Endothelial cell of hepatic sinusoid (primary cell): Measurements from ENCODE around the gene RNF183.
"Not testable (repeated sequence)": the region's sequence is repeated elsewhere in the genome, so short reads cannot be mapped to it uniquely, and the experiment has no call there.

Experiments used
- in situ Hi-C: cut with HindIII; loops from 2 replicates; pipeline ENCODE4 v1.10.0; 2017; ENCODE audit warnings: low sequenced_read_pairs

The RNF183 gene

DNA sequence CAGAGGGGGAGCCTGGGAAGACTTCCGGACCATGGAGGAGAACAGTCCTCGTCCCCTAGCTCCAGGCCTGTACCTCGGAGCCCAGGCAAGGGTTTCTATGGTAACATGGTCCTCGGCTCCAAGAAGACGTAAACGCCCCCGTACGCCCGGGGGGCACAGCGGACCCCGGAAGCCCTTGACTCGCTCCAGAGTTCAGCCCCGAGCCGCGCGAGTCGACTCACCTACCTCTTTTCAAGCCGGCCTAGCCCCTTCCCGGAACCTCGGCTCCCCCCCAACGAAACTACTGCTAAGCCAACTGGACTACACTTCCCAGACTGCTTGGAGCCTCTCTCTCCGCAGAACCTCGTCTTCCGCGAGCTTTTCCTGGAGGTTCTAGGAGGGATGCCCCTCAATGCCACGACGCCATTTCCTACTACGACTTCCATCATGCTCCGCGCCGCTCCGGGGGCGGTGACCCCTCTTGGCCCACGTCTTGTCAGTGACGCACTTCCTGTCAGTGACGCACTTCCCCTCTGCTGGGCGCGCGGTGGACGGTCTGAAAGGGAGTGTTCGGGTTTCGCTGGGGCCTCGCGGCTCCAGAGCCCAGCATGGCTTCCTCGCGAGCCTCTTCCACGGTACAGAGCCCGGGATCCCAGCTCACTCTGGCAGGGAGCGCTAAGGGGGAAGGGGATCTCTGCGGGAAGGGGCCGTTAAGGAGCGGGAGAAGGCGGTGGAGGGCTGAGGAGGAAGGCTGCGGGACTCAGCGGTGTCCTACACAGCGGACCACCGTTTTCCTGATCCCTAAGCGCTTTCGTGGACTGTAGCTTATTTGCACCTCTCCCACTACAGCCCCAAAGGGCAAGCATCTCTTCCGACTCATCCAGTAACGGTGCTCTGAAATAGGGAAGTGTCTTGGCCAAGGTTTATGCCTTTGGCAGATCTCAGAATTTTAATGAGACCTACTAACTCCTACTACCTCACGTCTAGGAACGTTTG, 27.7 kb downstream of the RNF183 start, which contains the start of the genes CDC26 and PRPF4:
Gene CDC26, minus strand, starts transcription at position 416 of the 975 bp plus-strand sequence. CDS start 3,065 bp downstream, outside the sequence.
Gene PRPF4, plus strand, starts transcription at position 502 of the 975 bp plus-strand sequence. Its CDS starts 86 bp downstream, at position 588.
- in situ Hi-C loops: no loop called here

DNA sequence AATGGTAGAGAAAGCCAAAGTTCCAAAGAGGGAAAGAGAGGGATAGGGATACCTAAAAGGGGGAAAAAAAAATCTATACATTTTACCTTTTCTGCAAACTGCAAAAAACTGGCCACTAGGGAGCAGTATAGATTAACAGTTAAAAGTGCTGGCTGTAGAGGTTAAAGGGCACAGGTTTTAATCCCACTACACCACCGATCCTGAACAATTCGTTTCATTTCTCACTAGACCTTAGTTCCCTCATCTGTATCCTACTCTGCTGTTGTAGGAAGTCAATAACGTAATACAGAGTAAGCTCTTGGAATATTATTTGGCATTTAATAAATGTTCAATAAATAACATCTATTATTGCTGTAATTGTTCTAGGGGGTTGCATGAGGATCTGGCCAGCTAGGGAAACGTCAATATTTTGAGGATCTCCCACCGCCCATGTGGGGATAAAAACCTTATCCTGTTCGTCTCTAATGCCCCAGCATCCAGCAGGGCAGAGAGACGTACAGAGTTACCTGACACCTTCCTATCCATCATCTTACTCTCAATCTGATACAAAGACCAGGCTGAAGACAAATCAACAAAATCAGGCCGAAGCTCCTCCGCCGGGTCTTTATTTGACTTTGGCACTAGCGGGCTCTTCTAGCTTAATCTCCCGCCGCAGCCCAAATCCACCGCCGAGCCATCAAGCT, 28.6 kb downstream of the RNF183 start:
- in situ Hi-C loops: no loop called here

DNA sequence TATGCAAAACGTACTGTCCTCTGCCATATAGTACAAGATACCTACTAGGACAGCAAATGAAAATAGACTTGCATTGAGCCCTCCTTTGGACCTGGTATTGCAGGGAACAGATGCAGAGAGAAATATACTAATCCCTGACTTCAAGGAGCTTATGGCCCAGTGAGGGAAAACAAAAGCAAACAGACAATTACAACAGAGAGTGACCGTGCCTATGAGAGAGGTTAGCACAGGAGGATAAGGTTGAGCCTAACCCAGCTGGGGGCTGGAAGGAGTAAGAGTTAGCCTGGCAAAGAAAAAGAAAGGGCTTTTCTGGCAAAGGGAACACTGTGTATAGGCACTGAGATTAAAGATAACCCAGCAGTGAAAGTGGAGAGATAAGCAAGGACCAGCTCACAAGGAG, 33.3 kb downstream of the RNF183 start:
- in situ Hi-C loops: no loop called here

DNA sequence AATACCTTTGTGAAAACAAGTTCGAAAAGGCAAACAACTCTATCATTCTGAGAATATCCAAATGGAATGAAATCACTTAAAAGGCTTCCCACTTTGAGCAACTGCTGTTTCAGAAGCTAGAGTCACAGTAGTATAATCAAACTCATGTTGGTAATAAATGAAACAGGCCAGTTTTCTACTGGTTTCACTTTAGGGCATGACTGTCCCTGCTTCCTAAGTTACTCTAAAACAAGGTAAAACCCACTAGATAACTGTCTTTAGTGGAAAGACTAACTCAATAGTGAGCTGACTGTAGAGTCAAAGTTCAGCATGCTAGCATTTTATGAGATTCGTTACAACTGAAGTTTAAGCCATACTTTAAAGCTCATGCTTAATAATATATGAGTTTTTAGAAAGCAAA, 33.8 kb downstream of the RNF183 start:
- in situ Hi-C loops: no loop called here

DNA sequence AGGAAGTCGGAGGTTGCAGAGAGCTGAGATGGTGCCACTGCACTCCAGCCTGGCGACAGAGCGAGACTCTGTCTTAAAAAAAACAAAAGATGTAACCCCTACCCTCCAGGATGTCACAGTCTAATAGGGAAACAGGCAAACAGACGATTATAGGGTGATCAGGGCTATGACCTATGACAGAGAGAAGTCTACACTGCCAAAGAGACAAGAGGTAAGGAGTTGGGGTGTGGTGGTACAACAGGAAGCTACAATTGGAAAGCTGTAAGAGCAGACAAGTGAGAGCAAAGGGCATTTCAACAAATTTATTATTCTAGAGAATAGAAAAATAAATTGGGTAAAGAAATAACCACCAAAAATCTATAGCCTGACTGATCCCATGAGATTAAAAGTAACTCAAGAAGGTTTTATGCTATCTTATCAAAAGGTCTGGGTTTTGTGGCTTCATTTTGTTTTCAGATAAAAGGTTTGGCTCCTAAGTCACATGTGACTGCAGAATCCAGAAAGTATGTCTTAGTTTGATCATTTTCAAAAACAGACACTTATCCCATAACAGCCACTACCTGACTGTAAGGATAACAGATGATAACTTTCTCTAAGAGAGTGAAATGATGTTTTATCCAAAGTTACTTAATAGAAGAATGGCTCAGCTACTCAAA, 35.1 kb downstream of the RNF183 start:
- in situ Hi-C loops: no loop called here

DNA sequence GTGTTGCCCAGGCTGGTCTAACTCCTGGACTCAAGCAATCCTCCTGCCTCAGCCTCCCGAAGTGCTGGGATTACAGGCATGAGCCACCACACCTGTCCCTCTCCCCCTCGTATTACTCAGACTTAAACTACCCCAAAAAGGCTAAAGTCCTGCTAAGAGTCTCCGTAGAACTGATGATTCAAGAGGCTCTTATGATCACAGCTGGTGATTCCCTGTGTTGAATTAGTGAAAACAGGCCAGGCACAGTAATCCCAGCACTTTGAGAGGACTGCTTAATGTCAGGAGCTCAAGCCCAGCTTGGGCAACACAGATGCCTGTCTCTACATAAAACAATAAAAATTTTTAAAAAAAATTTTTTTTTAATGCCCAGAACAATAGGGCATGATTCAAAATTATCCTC, 37.0 kb downstream of the RNF183 start:
- in situ Hi-C loops: no loop called here

DNA sequence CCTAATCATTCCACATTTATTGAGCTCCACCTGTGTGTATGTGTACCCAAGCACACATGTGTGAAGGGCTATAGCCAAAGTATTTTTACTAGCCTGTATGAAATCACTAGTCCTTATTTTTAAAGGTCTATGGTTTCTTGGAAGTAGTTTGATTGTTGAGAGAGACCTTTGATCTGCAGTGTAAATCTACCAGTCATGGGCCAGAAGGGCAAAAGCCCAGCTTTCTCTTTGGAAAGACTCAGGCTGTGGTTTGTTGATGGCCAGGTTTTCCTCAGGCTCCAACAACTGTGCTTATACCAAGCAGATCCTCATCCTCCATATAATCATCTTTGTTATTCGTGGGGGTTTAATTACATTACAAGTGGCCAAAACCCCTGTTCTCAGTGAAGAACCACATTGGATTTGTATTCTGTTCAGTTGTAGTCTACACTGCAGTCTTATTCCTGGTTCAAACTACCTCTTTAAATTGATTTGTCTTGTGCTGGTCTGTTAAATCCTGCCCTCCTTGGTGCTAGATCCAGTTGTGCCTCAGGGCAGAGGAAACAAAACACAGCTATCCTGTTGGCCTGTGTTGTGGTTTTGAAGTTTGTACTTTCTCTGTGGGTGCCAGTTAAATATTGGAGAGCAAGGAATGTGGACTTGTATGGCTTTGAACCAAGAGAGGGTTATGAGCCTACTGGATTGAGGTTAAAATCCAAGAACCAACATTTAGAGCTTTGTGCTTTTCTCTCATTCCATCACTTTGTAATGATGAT, 41.1 kb downstream of the RNF183 start:
- in situ Hi-C loops: no loop called here

DNA sequence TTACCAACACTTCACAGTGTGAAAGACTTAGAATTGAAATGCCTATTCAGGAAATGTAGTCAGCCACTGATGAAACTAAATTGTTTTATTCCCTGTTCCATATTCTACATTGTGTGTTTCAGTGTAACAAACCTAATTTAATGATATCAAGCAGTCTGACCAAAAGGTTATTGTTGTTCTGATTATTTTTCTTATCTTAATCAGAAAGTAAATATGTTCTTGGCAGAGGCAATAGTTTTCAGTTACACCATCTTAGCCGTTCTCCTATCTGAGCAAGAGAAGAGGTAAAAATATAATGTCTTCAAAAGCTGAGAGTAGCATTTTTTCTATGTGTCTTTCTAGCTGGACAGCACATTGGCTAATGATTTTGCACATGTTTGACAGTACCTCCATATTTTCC, 44.9 kb downstream of the RNF183 start:
- in situ Hi-C loops: no loop called here

DNA sequence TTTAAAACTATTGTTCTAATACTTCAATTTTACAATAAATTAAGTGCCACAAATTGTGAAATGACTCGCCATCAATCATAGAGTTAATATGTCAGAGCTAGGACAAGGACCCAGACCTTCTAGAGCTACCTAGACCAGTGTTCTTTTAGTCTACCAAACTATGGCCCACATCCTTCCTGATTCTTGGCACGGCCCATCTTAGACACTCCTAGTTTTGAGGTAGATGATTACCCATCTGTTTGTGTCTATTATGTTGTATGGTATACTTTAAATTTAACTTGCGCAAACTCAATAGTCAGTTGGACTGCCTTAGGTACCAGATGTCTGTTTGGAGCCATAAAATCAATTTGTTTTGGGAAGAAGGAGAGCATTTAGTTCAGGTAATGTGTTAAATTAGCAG, 45.3 kb downstream of the RNF183 start:
- in situ Hi-C loops: no loop called here

DNA sequence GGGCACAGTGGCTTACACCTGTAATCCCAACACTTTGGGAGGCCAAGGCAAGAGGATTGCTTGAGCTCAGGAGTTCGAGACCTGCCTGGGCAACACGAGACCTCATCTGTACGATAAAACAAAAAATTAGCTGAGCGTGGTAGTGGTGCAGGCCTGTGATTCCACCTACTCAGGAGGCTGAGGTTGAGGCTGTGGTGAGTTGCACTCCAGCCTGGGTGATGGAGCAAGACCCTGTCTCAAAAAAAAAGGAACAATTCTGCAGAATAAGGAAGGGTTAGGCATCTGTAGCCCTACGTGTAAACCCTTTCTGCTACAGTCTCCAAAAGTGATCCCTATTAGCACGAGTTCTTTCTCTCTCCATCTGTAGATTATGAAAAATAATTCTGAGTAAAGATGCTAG, 47.7 kb downstream of the RNF183 start:
- in situ Hi-C loops: no loop called here

DNA sequence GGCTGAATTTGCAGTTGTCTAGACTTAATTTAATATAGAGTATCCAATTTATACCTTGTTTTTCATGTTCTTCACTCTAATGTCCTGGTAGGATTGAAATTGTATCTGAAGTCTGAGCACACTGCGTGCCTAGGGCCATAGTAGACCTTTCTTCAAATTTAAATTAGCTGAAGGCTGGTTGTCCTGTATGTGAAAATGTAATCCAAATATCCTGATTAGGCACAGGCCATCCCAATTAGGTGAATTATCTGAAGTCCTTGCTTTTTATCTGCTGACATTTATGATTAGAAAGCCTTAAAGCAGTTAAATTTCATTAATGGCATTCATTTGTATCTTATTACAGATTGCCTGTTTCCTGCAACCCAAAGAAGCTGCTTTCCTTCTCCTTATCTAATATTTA, 48.2 kb downstream of the RNF183 start:
- in situ Hi-C loops: no loop called here

DNA sequence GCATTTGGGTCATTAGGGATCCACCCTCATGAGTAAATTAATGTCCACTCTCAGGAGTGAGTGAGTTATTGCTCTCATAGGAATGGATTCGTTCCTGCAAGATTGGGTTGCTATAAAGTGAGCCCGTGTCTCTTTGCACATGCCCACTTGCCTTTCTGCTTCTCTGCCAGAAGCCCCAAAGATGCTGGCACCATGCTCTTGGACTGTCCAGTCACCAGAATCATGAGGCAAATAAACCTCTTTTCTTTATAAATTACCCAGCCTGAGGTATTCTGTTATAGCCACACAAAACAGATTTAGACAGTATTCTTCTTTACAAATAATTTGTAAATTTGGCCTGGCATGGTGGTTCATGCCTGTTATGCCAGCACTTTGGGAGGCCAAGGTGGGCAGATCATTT, 52.4 kb downstream of the RNF183 start:
- in situ Hi-C loops: no loop called here

DNA sequence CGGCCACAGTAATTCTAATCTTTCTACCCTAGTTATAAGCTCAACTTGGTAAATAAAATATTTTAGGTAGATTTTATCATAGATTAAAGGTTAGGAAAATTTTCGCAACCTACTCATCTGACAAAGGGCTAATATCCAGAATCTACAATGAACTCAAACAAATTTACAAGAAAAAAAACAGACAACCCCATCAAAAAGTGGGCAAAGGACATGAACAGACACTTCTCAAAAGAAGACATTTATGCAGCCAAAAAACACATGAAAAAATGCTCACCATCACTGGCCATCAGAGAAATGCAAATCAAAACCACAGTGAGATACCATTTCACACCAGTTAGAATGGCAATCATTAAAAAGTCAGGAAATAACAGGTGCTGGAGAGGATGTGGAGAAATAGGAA, 53.5 kb downstream of the RNF183 start:
- in situ Hi-C loops: not testable (repeated sequence)

DNA sequence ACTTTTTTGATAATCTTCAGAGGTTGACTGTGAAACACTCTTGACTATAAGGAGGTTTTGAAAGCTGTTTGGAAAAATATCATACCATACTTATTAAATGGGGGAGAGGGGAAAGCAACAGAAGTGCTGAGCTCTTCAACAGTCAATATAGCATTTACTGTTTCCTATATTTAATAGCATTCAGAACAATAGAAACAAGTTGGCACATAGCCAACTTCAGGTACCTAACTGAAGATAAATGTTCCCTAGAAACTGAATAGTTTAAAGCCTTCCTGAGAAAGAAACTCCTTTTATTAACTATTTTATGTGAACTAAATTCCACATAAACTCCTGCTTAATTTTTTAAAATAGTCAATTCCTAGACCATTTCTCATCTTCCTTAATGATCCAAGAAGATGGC, 55.5 kb downstream of the RNF183 start:
- in situ Hi-C loops: no loop called here
